Measurements from ENCODE around the gene SPECC1L. TPM values are rescaled to one million over a fixed set of nuclear protein-coding genes. Genes with fewer than 3 reads are reported as not detected.

Gene SPECC1L
- total RNA-seq, 1 donor from 2014 or later, result 80.6 TPM

- Mint-ChIP-seq H3K4me1 (ENCODE audit: unreplicated experiment) (peaks cover 40% of the 10 kb centered on the region), H3K27ac (ENCODE audit: unreplicated experiment) (no peak overlapping the region), H3K9me3 (ENCODE audit: unreplicated experiment) (no peaks in the 10 kb centered on the region), H3K4me3 (ENCODE audit: unreplicated experiment) (no peak overlapping the region), H3K36me3 (ENCODE audit: low read depth, unreplicated experiment) (peaks cover 7% of the 10 kb centered on the region), H3K27me3 (ENCODE audit: unreplicated experiment) (peaks cover 6% of the 10 kb centered on the region)
- no peak for TF ChIP-seq CTCF (IDR thresholded peaks at IDR 0.05; ENCODE audit: unreplicated experiment)
- DNase-seq (ENCODE audit: low spot score), result no peak
Observed at GRCh38 chr22:24393848-24394247, 123.2 kb downstream of the SPECC1L start.

- H3K4me1 Mint-ChIP-seq (ENCODE audit: unreplicated experiment), result peaks cover 37% of the 10 kb centered on the region
- no peak for TF ChIP-seq CTCF (IDR thresholded peaks at IDR 0.05; ENCODE audit: unreplicated experiment)
- peaks cover 7% of the 10 kb centered on the region for H3K36me3 Mint-ChIP-seq (ENCODE audit: low read depth, unreplicated experiment)
- H3K27me3 Mint-ChIP-seq (ENCODE audit: unreplicated experiment), result peaks cover 6% of the 10 kb centered on the region
- H3K27ac Mint-ChIP-seq (ENCODE audit: unreplicated experiment), result no peak overlapping the region
- no peaks in the 10 kb centered on the region for H3K9me3 Mint-ChIP-seq (ENCODE audit: unreplicated experiment)
- H3K4me3 Mint-ChIP-seq (ENCODE audit: unreplicated experiment), result no peak overlapping the region
- DNase-seq (ENCODE audit: low spot score), result no peak
Observed at GRCh38 chr22:24394254-24394653, 123.6 kb downstream of the SPECC1L start.

GRCh38 chr22:24398409-24398808 is 127.8 kb downstream of the SPECC1L start:
- Mint-ChIP-seq H3K4me1 (ENCODE audit: unreplicated experiment) (peaks cover 20% of the 10 kb centered on the region), H3K4me3 (ENCODE audit: unreplicated experiment) (no peak overlapping the region), H3K9me3 (ENCODE audit: unreplicated experiment) (no peaks in the 10 kb centered on the region), H3K27me3 (ENCODE audit: unreplicated experiment) (peaks cover 7% of the 10 kb centered on the region), H3K36me3 (ENCODE audit: low read depth, unreplicated experiment) (peaks cover 18% of the 10 kb centered on the region), H3K27ac (ENCODE audit: unreplicated experiment) (no peak overlapping the region)
- TF ChIP-seq CTCF (IDR thresholded peaks at IDR 0.05; ENCODE audit: unreplicated experiment), result no peak
- DNase-seq (ENCODE audit: low spot score), result no peak

GRCh38 chr22:24400034-24400725 is 129.5 kb downstream of the SPECC1L start:
- Mint-ChIP-seq H3K4me1 (ENCODE audit: unreplicated experiment) (peaks cover 20% of the 10 kb centered on the region), H3K36me3 (ENCODE audit: low read depth, unreplicated experiment) (peaks cover 34% of the 10 kb centered on the region), H3K27me3 (ENCODE audit: unreplicated experiment) (peaks cover 8% of the 10 kb centered on the region), H3K9me3 (ENCODE audit: unreplicated experiment) (no peaks in the 10 kb centered on the region), H3K27ac (ENCODE audit: unreplicated experiment) (no peak overlapping the region), H3K4me3 (ENCODE audit: unreplicated experiment) (no peak overlapping the region)
- DNase-seq (ENCODE audit: low spot score), result no peak
- no peak for TF ChIP-seq CTCF (IDR thresholded peaks at IDR 0.05; ENCODE audit: unreplicated experiment)

GRCh38 chr22:24400726-24401596 is 130.3 kb downstream of the SPECC1L start:
- Mint-ChIP-seq H3K27me3 (ENCODE audit: unreplicated experiment) (peaks cover 10% of the 10 kb centered on the region), H3K4me1 (ENCODE audit: unreplicated experiment) (peaks cover 23% of the 10 kb centered on the region), H3K9me3 (ENCODE audit: unreplicated experiment) (no peaks in the 10 kb centered on the region), H3K36me3 (ENCODE audit: low read depth, unreplicated experiment) (peaks cover 40% of the 10 kb centered on the region), H3K4me3 (ENCODE audit: unreplicated experiment) (no peak overlapping the region), H3K27ac (ENCODE audit: unreplicated experiment) (no peak overlapping the region)
- DNase-seq (ENCODE audit: low spot score), result no peak
- TF ChIP-seq CTCF (IDR thresholded peaks at IDR 0.05; ENCODE audit: unreplicated experiment), result no peak

Measured in endothelial cell (in vitro differentiated cells).